Uterine smooth muscle cell (primary cell): ENCODE results near the gene MTMR8. TPM values are rescaled to one million over a fixed set of nuclear protein-coding genes. Genes with fewer than 3 reads are reported as not detected.

Experiments
- total RNA-seq: library from RNA; depleted of rRNA; stranded (reverse); fragments of >200 nt; gene quantifications from 2 replicates; pipeline ENCODE4 v1.2.3, GENCODE V29; 2014

MTMR8 gene
- 0.11 and 0.37 TPM in 2 replicates for total RNA-seq

GRCh38 chrX:64394874-64395567 lies at the start of gene MTMR8:
MTMR8 (minus strand) TSS chrX:64395452; CDS start chrX:64395363, 89 bp downstream.

DNA sequence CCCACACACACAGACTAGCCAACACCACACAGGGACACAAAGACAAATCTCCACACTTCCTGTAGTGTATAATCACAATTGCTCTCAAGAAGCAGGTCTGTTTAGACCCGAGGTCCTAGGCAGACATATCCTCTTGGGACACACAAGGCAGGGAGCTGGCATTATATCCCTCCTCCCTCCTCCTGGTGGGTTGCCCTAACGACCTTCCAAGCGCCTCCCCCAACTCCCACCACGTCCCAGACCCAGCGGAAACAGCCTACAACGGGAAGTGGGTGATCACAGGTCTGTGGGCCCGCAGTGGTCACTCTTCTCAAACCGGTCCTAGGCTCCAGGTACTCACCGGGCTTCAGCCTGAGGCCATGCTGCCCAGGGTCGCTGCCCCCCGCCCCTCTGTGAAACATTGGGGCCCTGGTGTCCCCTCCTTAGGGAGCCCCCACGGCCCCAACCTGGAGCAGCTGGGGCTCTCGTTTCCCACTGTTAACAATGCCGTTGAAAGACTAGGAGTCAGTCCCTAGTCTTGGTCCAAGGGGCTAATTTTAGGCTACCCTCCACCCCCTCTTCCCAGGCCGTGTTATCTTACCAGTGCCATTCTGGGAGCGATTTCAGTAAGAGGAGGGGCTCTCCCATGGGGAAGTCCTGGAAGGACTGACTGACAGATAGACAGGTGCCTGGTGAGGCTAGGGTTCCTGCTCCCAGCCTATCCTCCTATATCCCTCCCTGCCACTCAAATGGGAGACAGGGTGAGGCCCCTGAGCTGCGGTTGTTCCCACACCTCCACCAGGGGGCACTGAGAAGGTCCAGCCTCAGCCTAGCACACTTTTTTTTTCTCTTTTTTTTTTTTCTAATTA lies 164.9 kb downstream of the MTMR8 start, which contains the start of gene ASB12:
Gene ASB12 (minus strand): TSS at position 485 of the 848 bp plus-strand sequence. CDS start 4,957 bp downstream, outside the sequence.

Other genes with a start within 250 kb of the MTMR8 start
- gene AMER1, start 189.7 kb downstream of the MTMR8 start, total RNA-seq, result 1.2 and 1.9 TPM in 2 replicates
- gene ASB12, start 164.8 kb downstream of the MTMR8 start, total RNA-seq, result not detected in 2 replicates